WTC11 (cell line): ENCODE results near the gene TENT4B. TPM values are rescaled to one million over a fixed set of nuclear protein-coding genes. Genes with fewer than 3 reads are reported as not detected.
"Not testable (repeated sequence)": the region's sequence is repeated elsewhere in the genome, so short reads cannot be mapped to it uniquely, and the experiment has no call there.

Experiments used
- ATAC-seq: fragments of 200-7000 bp; cut with Tn5 transposase; 2 replicates; pipeline ENCODE4 v1.10.0; 2021; ENCODE audit warnings: mild to moderate bottlenecking, moderate library complexity
- CTCF ChIA-PET: fragments of 300-600 bp; sonication (Branson Sonifier 250); formaldehyde crosslinking; loops from one replicate; lab custom pipeline; 2021; ENCODE audit warnings: antibody characterized with exemption; lab: Charles Lee
- POLR2A ChIA-PET: fragments of 350-600 bp; sonication (Branson Sonifier 250); formaldehyde crosslinking; loops from one replicate; lab custom pipeline; 2021; ENCODE audit warnings: antibody characterized with exemption; lab: Charles Lee
- DNase-seq: peaks from one replicate; pipeline ENCODE4 v3.0.0; 2021; ENCODE audit warnings: low spot score
- H3K27ac Mint-ChIP-seq: 2 replicates; pipeline ENCODE4 v1.8.0; 2021; ENCODE audit warnings: mixed read lengths
- H3K27me3 Mint-ChIP-seq: 2 replicates; pipeline ENCODE4 v1.8.0; 2021; ENCODE audit warnings: low read depth, mild to moderate bottlenecking, moderate library complexity, mixed read lengths
- H3K36me3 Mint-ChIP-seq: 2 replicates; pipeline ENCODE4 v1.8.0; 2021; ENCODE audit warnings: mixed read lengths
- H3K4me1 Mint-ChIP-seq: 2 replicates; pipeline ENCODE4 v1.8.0; 2022; ENCODE audit warnings: mixed read lengths
- H3K4me3 Mint-ChIP-seq: 2 replicates; pipeline ENCODE4 v1.8.0; 2021; ENCODE audit warnings: mild to moderate bottlenecking, moderate library complexity, mixed read lengths
- H3K9me3 Mint-ChIP-seq: 2 replicates; pipeline ENCODE4 v1.8.0; 2021; ENCODE audit warnings: mixed read lengths
- AR ChIP-seq: fragments of 250-450 bp; sonication (Bioruptor Pico); IDR thresholded peaks from 2 replicates; pipeline ENCODE4 v1.9.0; 2021; ENCODE audit warnings: mild to moderate bottlenecking
- ATF2 ChIP-seq: sonication (generic); formaldehyde crosslinking; IDR thresholded peaks from 2 replicates; pipeline ENCODE4 v1.8.1; 2022; ENCODE audit warnings: low read depth, missing genetic modification reagents, borderline replicate concordance
- ATF6 ChIP-seq: sonication (generic); formaldehyde crosslinking; IDR thresholded peaks from 2 replicates; pipeline ENCODE4 v1.8.1; 2023; ENCODE audit warnings: mild to moderate bottlenecking, missing genetic modification reagents
- CDX4 ChIP-seq: fragments of 250-450 bp; sonication (Bioruptor Pico); IDR thresholded peaks from 2 replicates; pipeline ENCODE4 v1.9.0; 2021; ENCODE audit warnings: moderate library complexity, mild to moderate bottlenecking, inconsistent platforms, borderline replicate concordance
- CREB1 ChIP-seq: sonication (generic); formaldehyde crosslinking; IDR thresholded peaks from 2 replicates; pipeline ENCODE4 v1.8.0; 2023; ENCODE audit warnings: mild to moderate bottlenecking, missing genetic modification reagents
- ESRRA ChIP-seq: sonication (generic); formaldehyde crosslinking; IDR thresholded peaks from 2 replicates; pipeline ENCODE4 v1.8.1; 2022; ENCODE audit warnings: mild to moderate bottlenecking, missing genetic modification reagents, borderline replicate concordance
- FOXP1 ChIP-seq: sonication (generic); formaldehyde crosslinking; IDR thresholded peaks from 2 replicates; pipeline ENCODE4 v1.8.0; 2022; ENCODE audit warnings: missing genetic modification reagents, mild to moderate bottlenecking, moderate library complexity, borderline replicate concordance
- GTF2I ChIP-seq: fragments of 250-450 bp; sonication (Bioruptor Pico); conservative IDR thresholded peaks from 2 replicates; pipeline ENCODE4 v1.4.0; 2021; ENCODE audit warnings: mild to moderate bottlenecking
- IRF1 ChIP-seq: sonication (generic); formaldehyde crosslinking; IDR thresholded peaks from 2 replicates; pipeline ENCODE4 v1.8.0; 2023; ENCODE audit warnings: missing genetic modification reagents
- JUN ChIP-seq: sonication (generic); formaldehyde crosslinking; IDR thresholded peaks from 2 replicates; pipeline ENCODE4 v1.8.0; 2023; ENCODE audit warnings: mild to moderate bottlenecking, missing genetic modification reagents
- NFATC4 ChIP-seq: fragments of 250-450 bp; sonication (Bioruptor Pico); IDR thresholded peaks from 2 replicates; pipeline ENCODE4 v1.9.0; 2021; ENCODE audit warnings: mild to moderate bottlenecking
- PRDM15 ChIP-seq: sonication (generic); formaldehyde crosslinking; IDR thresholded peaks from 2 replicates; pipeline ENCODE4 v1.8.0; 2022; ENCODE audit warnings: missing genetic modification reagents
- SMAD3 ChIP-seq: sonication (generic); formaldehyde crosslinking; IDR thresholded peaks from 2 replicates; pipeline ENCODE4 v1.8.0; 2022; ENCODE audit warnings: missing genetic modification reagents, mild to moderate bottlenecking, borderline replicate concordance
- SOX15 ChIP-seq: fragments of 250-450 bp; sonication (Bioruptor Pico); IDR thresholded peaks from 2 replicates; pipeline ENCODE4 v1.9.0; 2021; ENCODE audit warnings: mild to moderate bottlenecking
- TEAD1 ChIP-seq: sonication (generic); formaldehyde crosslinking; IDR thresholded peaks from 2 replicates; pipeline ENCODE4 v1.8.0; 2022; ENCODE audit warnings: mild to moderate bottlenecking, missing genetic modification reagents
- USF2 ChIP-seq: sonication (generic); formaldehyde crosslinking; IDR thresholded peaks from 2 replicates; pipeline ENCODE4 v1.8.1; 2023; ENCODE audit warnings: mild to moderate bottlenecking, missing genetic modification reagents, moderate library complexity
- ZNF121 ChIP-seq: sonication (generic); formaldehyde crosslinking; IDR thresholded peaks from 2 replicates; pipeline ENCODE4 v1.8.0; 2023; ENCODE audit warnings: missing genetic modification reagents
- ZNF232 ChIP-seq: sonication (generic); formaldehyde crosslinking; IDR thresholded peaks from 2 replicates; pipeline ENCODE4 v1.8.0; 2022; ENCODE audit warnings: mild to moderate bottlenecking, missing genetic modification reagents
- ZNF416 ChIP-seq: fragments of 250-450 bp; sonication (Bioruptor Pico); IDR thresholded peaks from 2 replicates; pipeline ENCODE4 v1.9.0; 2021; ENCODE audit warnings: mild to moderate bottlenecking, inconsistent platforms
- total RNA-seq: library from RNA; stranded (reverse); gene quantifications from 3 replicates; pipeline ENCODE4 v1.2.3, GENCODE V29; 2021

The TENT4B gene
- total RNA-seq, 1 experiment from 2014 or later, result 14.3 TPM

- TF ChIP-seq PRDM15 (CRISPR knock-in tag), result no peak
Observed at GRCh38 chr16:50124769-50125168, 28.3 kb upstream of the TENT4B start (continued).

GRCh38 chr16:50126183-50126582 lies 26.9 kb upstream of the TENT4B start:
- ChIA-PET CTCF (interaction anchor here (0.6 to 0.7 kb wide), 2 partner anchors 101 to 327 kb away, joined by 3 read pairs; partner anchors contain the start of gene CNEP1R1), POLR2A (no interaction called here)
- H3K36me3 Mint-ChIP-seq, result no peaks in the 10 kb centered on the region
- H3K4me3 Mint-ChIP-seq, result no peak overlapping the region
- no peak for DNase-seq
- peaks cover 4% of the 10 kb centered on the region for H3K9me3 Mint-ChIP-seq
- H3K4me1 Mint-ChIP-seq, result peaks cover 9% of the 10 kb centered on the region
- no peak overlapping the region for H3K27ac Mint-ChIP-seq
- TF ChIP-seq AR (CRISPR knock-in tag), result no peak
- TF ChIP-seq ESRRA (CRISPR knock-in tag), result no peak
- no peak for TF ChIP-seq CREB1 (CRISPR knock-in tag)
- no peak for TF ChIP-seq ZNF232 (CRISPR knock-in tag)
- no peak for TF ChIP-seq CDX4 (CRISPR knock-in tag)
- no peak for TF ChIP-seq NFATC4 (CRISPR knock-in tag)
- no peak for TF ChIP-seq SMAD3
- TF ChIP-seq JUN (CRISPR knock-in tag), result no peak
- no peak for TF ChIP-seq USF2 (CRISPR knock-in tag)
- no peak for TF ChIP-seq ATF6 (CRISPR knock-in tag)
- no peak for TF ChIP-seq FOXP1
- no peak for TF ChIP-seq ATF2 (CRISPR knock-in tag)
- no peak for TF ChIP-seq IRF1
- TF ChIP-seq GTF2I (CRISPR knock-in tag), result no peak
- TF ChIP-seq ZNF416 (CRISPR knock-in tag), result no peak
- no peak for TF ChIP-seq SOX15
- no peak for TF ChIP-seq ZNF121 (CRISPR knock-in tag)
- no peak for TF ChIP-seq TEAD1 (CRISPR knock-in tag)
- TF ChIP-seq, all 79 proteins: peak for 0
- ATAC-seq, result no peak
- H3K27me3 Mint-ChIP-seq, result no peaks in the 10 kb centered on the region

- H3K4me3 Mint-ChIP-seq, H3K36me3 Mint-ChIP-seq, H3K27me3 Mint-ChIP-seq, POLR2A ChIA-PET, H3K4me1 Mint-ChIP-seq, DNase-seq, H3K27ac Mint-ChIP-seq, ATAC-seq, H3K9me3 Mint-ChIP-seq: not testable (repeated sequence)
- CTCF ChIA-PET, result interaction anchor here (1.5 to 1.8 kb wide), 2 partner anchors 78 to 175 kb away, joined by 3 to 5 read pairs; no protein-coding TSS in a partner anchor
Observed at GRCh38 chr16:50132571-50132970, 20.5 kb upstream of the TENT4B start.
